OCI-LY7 (cell line): ENCODE measurements around the gene CTNND2.

ENCODE experiments used
- CTCF ChIP-seq: fragments of 200-600 bp; sonication (generic); conservative IDR thresholded peaks from 2 replicates; pipeline ENCODE4 v1.5.1; 2014; ENCODE audit warnings: mild to moderate bottlenecking, antibody characterized with exemption, low read length, moderate library complexity, mixed read lengths
- EZH2phosphoT487 ChIP-seq: fragments of 200-600 bp; sonication (generic); IDR thresholded peaks from 2 replicates; pipeline ENCODE4 v1.6.1; 2018; ENCODE audit warnings: low read depth, borderline replicate concordance, mild to moderate bottlenecking, mixed run types, antibody characterized with exemption, low read length, moderate library complexity, mixed read lengths

- TF ChIP-seq CTCF (no peak), EZH2phosphoT487 (no peak)
Measured at GRCh38 chr5:11248966-11249365, 655.3 kb downstream of the CTNND2 start.
